HG02885 (cell line): ENCODE data around the gene CCDC138.

ENCODE experiments used
- ATAC-seq: cut with Tn5 transposase; IDR thresholded peaks from one replicate; pipeline ENCODE4 v1.9.1; 2021; ENCODE audit warnings: mild to moderate bottlenecking; ENCODE audit not compliant: unreplicated experiment, poor library complexity

CCDC138 gene

DNA sequence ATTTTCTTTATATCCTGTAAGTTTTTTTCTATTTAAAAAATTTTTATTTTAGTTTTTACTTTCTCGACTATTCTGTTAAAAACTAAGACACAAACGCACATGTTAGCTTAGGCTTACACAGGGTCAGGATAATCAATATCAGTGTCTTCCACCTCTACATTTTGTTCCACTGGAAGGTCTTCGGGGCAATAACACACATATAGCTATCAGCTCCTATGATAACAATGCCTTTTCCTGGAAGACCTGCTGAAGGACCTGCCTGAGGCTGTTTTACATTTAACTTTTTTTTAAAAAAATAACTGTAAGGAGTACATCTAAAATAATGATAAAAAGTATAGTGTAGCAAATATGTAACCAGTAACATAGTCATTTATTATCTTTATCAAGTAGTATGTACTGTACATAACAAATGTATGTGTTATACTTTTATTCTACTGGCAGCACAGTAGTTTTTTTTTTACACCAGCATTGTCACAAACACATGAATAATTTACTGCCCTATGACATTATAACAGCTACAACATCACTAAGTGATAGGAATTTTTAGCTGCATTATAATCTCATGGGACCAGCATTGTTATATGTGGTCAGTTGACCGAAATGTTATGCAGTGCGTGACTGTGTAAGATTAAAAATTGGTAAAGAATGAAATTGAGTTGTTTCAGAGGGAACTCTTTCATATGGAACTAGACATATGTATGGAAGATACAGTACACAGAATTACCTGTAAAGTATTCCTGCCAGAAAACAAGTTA is 37.9 kb downstream of the CCDC138 start:
- ATAC-seq, result no peak

GRCh38 chr2:108825254-108825653 is 38.7 kb downstream of the CCDC138 start:
- no peak for ATAC-seq

- ATAC-seq, result no peak
Observed at GRCh38 chr2:108825736-108826135, 39.2 kb downstream of the CCDC138 start.

GRCh38 chr2:108829578-108830310 is 43.2 kb downstream of the CCDC138 start:
- no peak for ATAC-seq

- no peak for ATAC-seq
Observed at GRCh38 chr2:108833219-108833618, 46.6 kb downstream of the CCDC138 start.

DNA sequence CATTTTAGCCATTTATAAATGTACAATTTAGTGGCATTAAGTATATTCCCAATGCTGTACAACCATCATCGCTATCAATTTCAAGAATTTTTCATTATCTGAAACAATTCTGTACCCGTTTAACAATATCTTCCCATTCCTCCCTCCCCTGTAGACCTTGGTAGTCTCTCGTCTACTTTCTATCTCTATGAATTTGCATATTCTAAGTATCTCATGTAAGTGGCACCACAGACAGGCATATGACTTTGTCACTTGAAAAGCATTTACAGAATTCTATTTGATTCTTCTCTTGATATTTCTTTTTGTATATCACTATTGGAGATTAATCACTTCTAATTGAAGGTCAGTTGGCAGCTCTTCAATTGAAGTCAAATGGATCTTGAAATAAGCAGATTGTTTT is 48.0 kb downstream of the CCDC138 start:
- no peak for ATAC-seq

GRCh38 chr2:108835040-108835439 is 48.5 kb downstream of the CCDC138 start:
- no peak for ATAC-seq

DNA sequence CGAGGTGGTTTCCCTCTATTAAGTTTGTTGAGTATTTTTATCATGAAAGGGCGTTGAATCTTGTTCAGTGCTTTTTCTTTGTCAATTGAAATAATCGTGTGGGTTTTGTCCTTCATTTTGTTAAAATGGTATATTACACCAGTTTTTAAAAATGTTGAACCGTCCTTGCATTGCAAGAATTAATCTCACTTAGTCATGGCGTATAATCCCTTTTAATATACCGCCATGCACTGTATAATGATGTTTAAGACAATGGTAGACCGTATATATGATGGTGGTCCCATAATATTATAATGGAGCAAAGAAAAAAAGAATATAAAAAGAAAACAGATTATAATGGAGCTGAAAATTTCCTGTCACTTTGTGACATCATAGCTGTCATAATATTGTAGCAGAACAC is 50.6 kb downstream of the CCDC138 start:
- ATAC-seq, result no peak

DNA sequence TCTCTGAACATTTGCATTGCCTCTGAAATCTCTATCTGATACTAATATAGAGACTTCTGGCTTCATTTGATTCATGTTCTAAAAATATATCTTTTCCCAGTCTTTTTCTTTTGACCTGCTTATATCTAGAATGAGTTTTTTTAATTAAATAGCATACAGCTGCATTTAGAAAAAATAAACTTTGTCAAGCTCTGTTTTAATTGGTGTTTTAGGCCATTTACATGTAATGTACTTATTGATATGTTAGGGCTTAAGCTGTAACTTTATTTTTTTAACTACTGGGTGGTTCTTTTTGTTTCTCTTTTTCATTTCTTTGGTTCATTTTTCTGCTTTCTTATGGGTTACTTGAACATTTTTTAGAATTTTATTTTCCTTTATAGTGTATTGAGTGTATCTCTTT is 54.9 kb downstream of the CCDC138 start:
- no peak for ATAC-seq

DNA sequence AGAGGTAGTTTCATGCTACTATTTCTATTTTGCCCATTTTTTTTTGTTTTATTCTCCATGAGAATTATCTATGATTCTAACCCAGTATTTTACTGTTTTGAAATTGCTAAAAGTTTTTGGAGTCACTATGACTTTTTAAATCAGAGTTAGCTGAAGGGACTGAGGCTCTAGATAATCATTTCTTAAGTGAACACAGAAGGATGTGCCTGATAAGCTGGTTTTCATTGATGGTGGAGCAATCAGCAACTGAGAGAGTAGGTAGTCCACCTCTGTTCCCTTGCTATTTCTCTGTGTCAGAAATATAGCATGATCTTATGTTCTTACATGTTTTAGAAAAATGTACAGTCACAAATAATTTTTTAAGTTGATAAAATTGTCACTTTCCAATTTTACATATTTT is 59.4 kb downstream of the CCDC138 start:
- no peak for ATAC-seq

- no peak for ATAC-seq
Observed at GRCh38 chr2:108847000-108847399, 60.4 kb downstream of the CCDC138 start.

- ATAC-seq, result no peak
Observed at GRCh38 chr2:108852375-108852774, 65.8 kb downstream of the CCDC138 start.

GRCh38 chr2:108853421-108853820 is 66.8 kb downstream of the CCDC138 start:
- no peak for ATAC-seq

GRCh38 chr2:108854484-108854883 is 67.9 kb downstream of the CCDC138 start:
- no peak for ATAC-seq

- ATAC-seq, result peak; percentile 57
Observed at GRCh38 chr2:108855194-108855593, 68.6 kb downstream of the CCDC138 start.

DNA sequence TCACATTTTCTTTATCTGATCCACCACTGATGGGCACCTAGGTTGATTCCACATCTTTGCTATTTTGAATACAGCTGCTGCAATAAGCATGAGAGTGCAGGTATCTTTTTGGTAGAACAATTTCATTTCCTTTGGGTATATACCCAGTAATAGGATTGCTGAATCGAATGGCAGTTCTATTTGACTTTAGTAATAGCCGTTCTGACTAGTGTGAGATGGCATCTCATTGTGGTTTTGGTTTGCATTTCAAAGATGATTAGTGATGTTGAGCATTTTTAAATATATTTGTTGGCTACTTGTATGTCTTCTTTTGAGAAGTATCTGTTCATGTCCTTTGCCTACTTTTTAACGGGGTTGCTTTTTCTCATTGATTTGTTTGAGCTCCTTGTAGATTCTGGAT is 72.3 kb downstream of the CCDC138 start:
- ATAC-seq, result no peak

GRCh38 chr2:108866041-108866440 is 79.5 kb downstream of the CCDC138 start:
- ATAC-seq, result no peak

DNA sequence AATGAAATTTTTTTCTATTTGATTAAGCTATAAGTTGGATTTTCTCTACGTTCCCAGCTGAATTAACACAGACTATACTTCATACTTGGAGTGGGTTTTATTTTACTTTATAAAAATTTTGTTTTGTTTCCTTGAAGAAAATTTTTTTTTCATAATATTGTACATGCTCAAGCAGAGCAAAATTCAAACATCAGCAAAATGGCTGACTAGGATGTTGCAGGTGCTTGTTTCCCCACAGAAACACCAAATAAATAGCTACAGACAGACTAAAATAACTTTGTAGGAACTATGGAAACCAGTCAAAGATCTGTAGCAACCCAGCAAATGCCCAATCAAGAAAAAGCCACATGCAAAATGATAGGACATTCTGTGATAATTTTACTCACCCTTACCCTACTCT is 82.3 kb downstream of the CCDC138 start:
- ATAC-seq, result no peak

DNA sequence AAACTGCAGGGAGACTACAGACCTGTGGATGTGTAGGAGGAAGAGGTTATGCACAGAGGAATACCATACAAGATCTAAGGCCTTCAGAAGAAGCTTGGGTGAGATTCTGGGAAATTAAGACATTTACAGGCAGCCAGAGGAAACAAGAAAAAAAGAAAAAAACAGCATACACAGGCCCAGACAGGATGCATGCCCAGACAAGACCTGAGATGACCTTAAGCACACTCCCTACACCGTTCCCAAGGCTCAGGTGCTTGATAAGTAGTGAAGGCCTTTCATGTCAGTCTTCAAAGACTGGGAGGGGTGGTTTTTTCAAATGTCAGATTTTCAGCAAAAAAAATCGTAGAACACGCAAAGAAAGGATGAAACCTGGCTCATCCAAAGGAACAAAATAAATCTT is 83.0 kb downstream of the CCDC138 start:
- ATAC-seq, result no peak

- ATAC-seq, result no peak
Observed at GRCh38 chr2:108870069-108870644, 83.6 kb downstream of the CCDC138 start.

- no peak for ATAC-seq
Observed at GRCh38 chr2:108877506-108877905, 90.9 kb downstream of the CCDC138 start.

DNA sequence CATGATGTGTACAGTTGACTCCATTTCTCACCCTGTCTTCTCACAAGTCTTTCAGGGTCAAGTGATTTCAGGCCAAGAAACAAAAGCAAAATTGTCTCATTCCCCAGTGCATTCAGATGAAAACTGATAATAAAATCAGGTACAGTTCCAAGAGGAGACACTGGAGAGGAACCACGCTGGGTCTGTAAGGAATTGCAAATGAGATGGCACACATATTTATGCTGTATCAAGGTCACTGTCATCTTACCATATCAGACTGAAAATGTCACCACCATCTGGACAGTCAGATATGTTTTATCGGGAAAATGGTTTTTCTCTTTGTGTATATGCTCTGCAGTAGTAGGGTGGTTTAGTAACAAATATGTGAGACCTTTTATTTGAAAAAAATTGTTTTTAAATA is 91.7 kb downstream of the CCDC138 start:
- no peak for ATAC-seq
